K562 (cell line): ENCODE data around the gene ZFAND6. TPM values are rescaled to one million over a fixed set of nuclear protein-coding genes. Genes with fewer than 3 reads are reported as not detected.

Source experiments
- ATAC-seq: fragments of 200-7000 bp; cut with Tn5 transposase; 3 replicates; pipeline ENCODE4 v1.9.1; 2020; ENCODE audit warnings: moderate library complexity
- BruUV-seq: library from RNA; stranded (reverse); fragments of 400-500 nt; replicated peaks from 2 replicates; lab custom pipeline; 2021; lab: Mats Ljungman, UMichigan
- CTCF ChIA-PET: fragments of 300-600 bp; formaldehyde crosslinking; extraction: SDS; loops from one replicate; lab custom pipeline; 2021; ENCODE audit warnings: low intra/inter-chr PET ratio; lab: Yijun Ruan, JAX
- POLR2A ChIA-PET: fragments of 300-600, 350-650 bp; sonication (Branson Sonifier 250); formaldehyde crosslinking; extraction: SDS; loops from one replicate; lab custom pipeline; 2021; ENCODE audit warnings: antibody characterized with exemption, inconsistent platforms; lab: Yijun Ruan, JAX
- DNase-seq, 4 experiments: peaks; one replicate each; pipeline versions ENCODE4 v3.0.0 to v3.0.0-alpha.2; 2011 to 2018; ENCODE audit warnings: low spot score in 3 of 4, mixed read lengths in 3 of 4; ENCODE audit errors: extremely low read depth in 1 of 4
- FAIRE-seq: peaks from 2 replicates; lab custom pipeline; 2011; peaks lifted over from hg19 to GRCh38; lab: Jason Lieb, UNC
- H2AFZ ChIP-seq: 2 replicates; pipeline ENCODE4 v1.6.0; 2011; ENCODE audit warnings: low read depth, low read length, control low read depth, inconsistent platforms
- H3K27ac ChIP-seq: fragments of 200-600 bp; 3 replicates; pipeline ENCODE4 v1.8.0; 2011; ENCODE audit warnings: low read depth, mild to moderate bottlenecking, control low read depth, inconsistent platforms, low read length, moderate library complexity, mixed read lengths; ENCODE audit errors: extremely low read depth
- H3K27me3 ChIP-seq, 2 experiments: fragments of 300-600 bp in 1 of 2; 2 replicates in 1 of 2; 3 replicates in 1 of 2; pipeline versions ENCODE4 v1.6.0 to v1.8.0; 2011; ENCODE audit warnings: inconsistent platforms in 2 of 2, low read length in 2 of 2, mild to moderate bottlenecking in 1 of 2, mixed read lengths in 1 of 2, moderate library complexity in 1 of 2; ENCODE audit not compliant: control insufficient read depth in 2 of 2, insufficient read depth in 2 of 2
- H3K36me3 ChIP-seq: fragments of 300-600 bp; 3 replicates; pipeline ENCODE4 v1.8.0; 2011; ENCODE audit warnings: mild to moderate bottlenecking, low read length, inconsistent platforms; ENCODE audit not compliant: control insufficient read depth, insufficient read depth
- H3K4me1 ChIP-seq, 2 experiments: fragments of 200-600 bp in 1 of 2; replicated peaks in 1 of 2; 2 replicates in 1 of 2; 3 replicates in 1 of 2; pipeline versions ENCODE4 v1.5.1 to v1.8.0; 2011; ENCODE audit warnings: inconsistent platforms in 2 of 2, low read length in 2 of 2, mild to moderate bottlenecking in 1 of 2, mixed read lengths in 1 of 2, moderate library complexity in 1 of 2; ENCODE audit not compliant: control insufficient read depth in 2 of 2, insufficient read depth in 2 of 2
- H3K4me2 ChIP-seq: 2 replicates; pipeline ENCODE4 v1.6.1; 2011; ENCODE audit warnings: low read length, control low read depth, inconsistent platforms, mixed read lengths; ENCODE audit not compliant: insufficient read depth
- H3K4me3 ChIP-seq: fragments of 200-600 bp; sonication (generic), shearing (Covaris generic); 2 replicates; pipeline ENCODE4 v1.5.1; 2016; ENCODE audit warnings: control low read depth, inconsistent platforms
- H3K79me2 ChIP-seq: fragments of 200-600 bp; 3 replicates; pipeline ENCODE4 v1.8.0; 2011; ENCODE audit warnings: low read length, inconsistent platforms; ENCODE audit not compliant: control insufficient read depth, insufficient read depth
- H3K9ac ChIP-seq, 2 experiments: 2 replicates each; pipeline versions ENCODE4 v1.6.0 to v1.6.1; 2011; ENCODE audit warnings: low read depth in 2 of 2, low read length in 2 of 2, control low read depth in 1 of 2, inconsistent platforms in 1 of 2, mild to moderate bottlenecking in 1 of 2, mixed read lengths in 1 of 2; ENCODE audit not compliant: insufficient read depth in 1 of 2
- H3K9me1 ChIP-seq: one replicate; pipeline ENCODE4 v1.6.0; 2011; ENCODE audit warnings: inconsistent platforms, mild to moderate bottlenecking, low read length, moderate library complexity; ENCODE audit not compliant: control insufficient read depth, insufficient read depth
- H3K9me3 ChIP-seq: replicated peaks from 2 replicates; pipeline ENCODE4 v1.5.1; 2011; ENCODE audit warnings: low read depth, low read length, inconsistent platforms; ENCODE audit not compliant: control insufficient read depth, insufficient read depth
- H4K20me1 ChIP-seq: replicated peaks from 2 replicates; pipeline ENCODE4 v1.6.1; 2011; ENCODE audit warnings: low read length, inconsistent platforms, mixed read lengths; ENCODE audit not compliant: control insufficient read depth, insufficient read depth
- CC2D1A ChIP-seq: fragments of 450-650 bp; IDR thresholded peaks from 2 replicates; pipeline ENCODE4 v1.6.1; 2017; ENCODE audit warnings: mild to moderate bottlenecking
- CREM ChIP-seq: IDR thresholded peaks from 2 replicates; pipeline ENCODE4 v1.6.1; 2014; ENCODE audit warnings: antibody characterized with exemption, low read depth
- FOXM1 ChIP-seq, 2 experiments: fragments of 450-650 bp in 1 of 2; sonication (generic) in 1 of 2; formaldehyde crosslinking in 1 of 2; IDR thresholded peaks; 2 replicates each; pipeline versions ENCODE4 v1.6.1 to v1.9.0; 2017 to 2022; ENCODE audit warnings: low read depth in 2 of 2, mild to moderate bottlenecking in 2 of 2, missing genetic modification reagents in 1 of 2, moderate library complexity in 1 of 2
- MAFF ChIP-seq: IDR thresholded peaks from 2 replicates; pipeline ENCODE4 v1.6.1; 2012; ENCODE audit warnings: low read length, improper control_type of control experiment
- MEIS2 ChIP-seq: fragments of 450-650 bp; IDR thresholded peaks from 2 replicates; pipeline ENCODE4 v1.6.1; 2014; ENCODE audit warnings: mild to moderate bottlenecking; ENCODE audit not compliant: partially characterized antibody
- MYBL2 ChIP-seq, 2 experiments: fragments of 450-650 bp in 1 of 2; sonication (generic) in 1 of 2; formaldehyde crosslinking in 1 of 2; IDR thresholded peaks; 2 replicates each; pipeline versions ENCODE4 v1.6.1 to v1.8.1; 2017 to 2022; ENCODE audit warnings: borderline replicate concordance in 1 of 2, inconsistent platforms in 1 of 2, low read depth in 1 of 2, mild to moderate bottlenecking in 1 of 2, missing genetic modification reagents in 1 of 2, moderate library complexity in 1 of 2
- SPI1 ChIP-seq: IDR thresholded peaks from 2 replicates; pipeline ENCODE4 v1.6.1; 2011; ENCODE audit warnings: low read depth, low read length, control low read depth, borderline replicate concordance
- SRF ChIP-seq, 2 experiments: fragments of 250-450, 450-650 bp in 1 of 2; sonication (Bioruptor Pico) in 1 of 2; sonication (generic) in 1 of 2; formaldehyde crosslinking; IDR thresholded peaks; 2 replicates each; pipeline versions ENCODE4 v1.5.0 to v1.5.1; 2020 to 2022; ENCODE audit warnings: mild to moderate bottlenecking in 1 of 2, missing genetic modification reagents in 1 of 2
- WGBS: fragments of 100-300 bp; shearing (Covaris generic); methylation state at CpG from one replicate; pipeline ENCODE4 v1.1.6; 2016; ENCODE audit warnings: low coverage, mixed read lengths; ENCODE audit not compliant: insufficient coverage; ENCODE audit errors: missing lambda C conversion rate; 5-methylcytosine and 5-hydroxymethylcytosine counted together
- in situ Hi-C: fragments of 300-500 bp; cut with MboI; formaldehyde crosslinking; loops from 4 replicates; pipeline ENCODE4 v1.15.0; 2018; ENCODE audit warnings: inconsistent platforms, mixed read lengths
- intact Hi-C: fragments of 100-400 bp; cut with micrococcal nuclease; formaldehyde crosslinking; loops from 2 replicates; pipeline ENCODE4 v1.14.2; 2022
- polyA plus RNA-seq, 8 experiments: library from polyadenylated mRNA; depleted of rRNA in 4 of 8; stranded (reverse) in 5 of 8; unstranded in 3 of 8; fragments of >200 nt; fragmentation: Nextera tagmentation in 2 of 8; fragmentation: Illumina TruSeq in 1 of 8; extraction: Ambion mirVana in 2 of 8; extraction: Trizol in 1 of 8; gene quantifications; 2 replicates each; pipeline versions ENCODE4 v1.2.1 to v1.2.3, GENCODE V29; 2011 to 2014; ENCODE audit warnings: inconsistent platforms in 1 of 8, missing spikeins in 1 of 8
- total RNA-seq, 7 experiments: library from RNA; depleted of rRNA in 6 of 7; stranded (reverse); fragments of >200 nt in 6 of 7; fragmentation: Illumina TruSeq in 2 of 7; extraction: Trizol in 2 of 7; gene quantifications; 2 replicates each; pipeline versions ENCODE4 v1.2.1 to v1.2.3, GENCODE V29; 2011 to 2021; ENCODE audit warnings: low replicate concordance in 1 of 7
- TF ChIP-seq, protein P1 (sequence below): fragments of 450-650 bp; IDR thresholded peaks from 2 replicates; pipeline ENCODE4 v1.6.1; 2016; ENCODE audit warnings: mild to moderate bottlenecking
- TF ChIP-seq, protein P2 (sequence below), 2 experiments: fragments of 450-650 bp in 1 of 2; sonication (generic) in 1 of 2; formaldehyde crosslinking in 1 of 2; IDR thresholded peaks; 2 replicates each; pipeline versions ENCODE4 v1.7.1 to v1.9.0; 2016 to 2022; ENCODE audit warnings: inconsistent platforms in 1 of 2, mild to moderate bottlenecking in 1 of 2, missing genetic modification reagents in 1 of 2

Gene ZFAND6
- total and polyA plus RNA-seq, 9 of the 15 experiments (the other 6 are each of a cell fraction or from before 2014, with no cell fraction given), result 53.9 to 206 (median 88.9) TPM

DNA sequence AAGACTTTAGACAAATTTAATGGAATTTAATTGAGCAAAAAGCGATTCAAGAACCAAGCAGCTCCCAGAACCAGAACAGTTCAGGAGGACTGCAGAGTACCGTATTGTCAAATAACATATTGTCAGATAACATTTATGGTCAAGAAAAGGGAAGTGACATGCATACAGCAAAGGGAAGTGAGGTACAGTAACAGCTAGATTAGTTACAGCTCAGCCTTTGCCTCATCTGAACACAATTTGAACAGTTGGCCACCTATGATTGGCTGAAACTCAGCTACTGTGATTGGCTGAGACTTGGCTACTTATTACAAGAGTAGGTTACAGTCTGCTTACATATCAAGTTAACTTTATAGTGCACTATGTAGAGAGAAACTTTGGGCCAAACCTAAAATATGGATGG is 21.9 kb downstream of the ZFAND6 start:
- peaks cover 85% of the 10 kb centered on the region for H3K79me2 ChIP-seq
- 73% methylated on average over 2 of the region's 2 CpGs for WGBS
- H3K4me2 ChIP-seq, result no peak overlapping the region
- no peak overlapping the region for H2AFZ ChIP-seq
- DNase-seq (no peak), FAIRE-seq (peak; percentile 75), ATAC-seq (peak; percentile 71)
- no TSS peak for BruUV-seq
- H3K9me1 ChIP-seq, result no peaks in the 10 kb centered on the region
- in situ Hi-C loops (no loop called here), intact Hi-C loops (no loop called here)
- H3K9ac ChIP-seq, result no peak overlapping the region
- H3K9me3 ChIP-seq, result no peaks in the 10 kb centered on the region
- peaks cover 12% of the 10 kb centered on the region for H3K36me3 ChIP-seq
- peaks cover 2 to 4% of the 10 kb centered on the region in 2 experiments; a peak in 1 of 5 replicates for H3K4me1 ChIP-seq
- H3K27ac ChIP-seq, result no peak overlapping the region
- POLR2A ChIA-PET, result interaction anchor here (0.7 to 2.3 kb wide), 3 partner anchors 9 to 177 kb away, joined by 3 to 15 read pairs (median 4); no protein-coding TSS in a partner anchor
- no peaks in the 10 kb centered on the region; the same call in none of the 2 replicates for H4K20me1 ChIP-seq
- H3K4me3 ChIP-seq, result no peak overlapping the region
- CTCF ChIA-PET, result no interaction called here
- H3K27me3 ChIP-seq, result no peaks in the 10 kb centered on the region
- TF ChIP-seq SRF (CRISPR knock-in tag; IDR thresholded peaks at IDR 0.05), result no peak
- TF ChIP-seq, protein P1, sequence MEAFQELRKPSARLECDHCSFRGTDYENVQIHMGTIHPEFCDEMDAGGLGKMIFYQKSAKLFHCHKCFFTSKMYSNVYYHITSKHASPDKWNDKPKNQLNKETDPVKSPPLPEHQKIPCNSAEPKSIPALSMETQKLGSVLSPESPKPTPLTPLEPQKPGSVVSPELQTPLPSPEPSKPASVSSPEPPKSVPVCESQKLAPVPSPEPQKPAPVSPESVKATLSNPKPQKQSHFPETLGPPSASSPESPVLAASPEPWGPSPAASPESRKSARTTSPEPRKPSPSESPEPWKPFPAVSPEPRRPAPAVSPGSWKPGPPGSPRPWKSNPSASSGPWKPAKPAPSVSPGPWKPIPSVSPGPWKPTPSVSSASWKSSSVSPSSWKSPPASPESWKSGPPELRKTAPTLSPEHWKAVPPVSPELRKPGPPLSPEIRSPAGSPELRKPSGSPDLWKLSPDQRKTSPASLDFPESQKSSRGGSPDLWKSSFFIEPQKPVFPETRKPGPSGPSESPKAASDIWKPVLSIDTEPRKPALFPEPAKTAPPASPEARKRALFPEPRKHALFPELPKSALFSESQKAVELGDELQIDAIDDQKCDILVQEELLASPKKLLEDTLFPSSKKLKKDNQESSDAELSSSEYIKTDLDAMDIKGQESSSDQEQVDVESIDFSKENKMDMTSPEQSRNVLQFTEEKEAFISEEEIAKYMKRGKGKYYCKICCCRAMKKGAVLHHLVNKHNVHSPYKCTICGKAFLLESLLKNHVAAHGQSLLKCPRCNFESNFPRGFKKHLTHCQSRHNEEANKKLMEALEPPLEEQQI, result peak; percentile 62; the same call in 1 of the 2 replicates
- TF ChIP-seq MEIS2, result peak; percentile 8
- TF ChIP-seq MAFF, result no peak
- TF ChIP-seq CREM, result peak; percentile 65
- TF ChIP-seq FOXM1 (IDR thresholded peaks at IDR 0.05; ENCODE audit: low read depth), result peak; percentile 78
- TF ChIP-seq FOXM1 (CRISPR knock-in tag; IDR thresholded peaks at IDR 0.05; ENCODE audit: low read depth), result no peak
- TF ChIP-seq CC2D1A, result peak; percentile 86
- TF ChIP-seq SPI1, result peak; percentile 96
- TF ChIP-seq, protein P2, sequence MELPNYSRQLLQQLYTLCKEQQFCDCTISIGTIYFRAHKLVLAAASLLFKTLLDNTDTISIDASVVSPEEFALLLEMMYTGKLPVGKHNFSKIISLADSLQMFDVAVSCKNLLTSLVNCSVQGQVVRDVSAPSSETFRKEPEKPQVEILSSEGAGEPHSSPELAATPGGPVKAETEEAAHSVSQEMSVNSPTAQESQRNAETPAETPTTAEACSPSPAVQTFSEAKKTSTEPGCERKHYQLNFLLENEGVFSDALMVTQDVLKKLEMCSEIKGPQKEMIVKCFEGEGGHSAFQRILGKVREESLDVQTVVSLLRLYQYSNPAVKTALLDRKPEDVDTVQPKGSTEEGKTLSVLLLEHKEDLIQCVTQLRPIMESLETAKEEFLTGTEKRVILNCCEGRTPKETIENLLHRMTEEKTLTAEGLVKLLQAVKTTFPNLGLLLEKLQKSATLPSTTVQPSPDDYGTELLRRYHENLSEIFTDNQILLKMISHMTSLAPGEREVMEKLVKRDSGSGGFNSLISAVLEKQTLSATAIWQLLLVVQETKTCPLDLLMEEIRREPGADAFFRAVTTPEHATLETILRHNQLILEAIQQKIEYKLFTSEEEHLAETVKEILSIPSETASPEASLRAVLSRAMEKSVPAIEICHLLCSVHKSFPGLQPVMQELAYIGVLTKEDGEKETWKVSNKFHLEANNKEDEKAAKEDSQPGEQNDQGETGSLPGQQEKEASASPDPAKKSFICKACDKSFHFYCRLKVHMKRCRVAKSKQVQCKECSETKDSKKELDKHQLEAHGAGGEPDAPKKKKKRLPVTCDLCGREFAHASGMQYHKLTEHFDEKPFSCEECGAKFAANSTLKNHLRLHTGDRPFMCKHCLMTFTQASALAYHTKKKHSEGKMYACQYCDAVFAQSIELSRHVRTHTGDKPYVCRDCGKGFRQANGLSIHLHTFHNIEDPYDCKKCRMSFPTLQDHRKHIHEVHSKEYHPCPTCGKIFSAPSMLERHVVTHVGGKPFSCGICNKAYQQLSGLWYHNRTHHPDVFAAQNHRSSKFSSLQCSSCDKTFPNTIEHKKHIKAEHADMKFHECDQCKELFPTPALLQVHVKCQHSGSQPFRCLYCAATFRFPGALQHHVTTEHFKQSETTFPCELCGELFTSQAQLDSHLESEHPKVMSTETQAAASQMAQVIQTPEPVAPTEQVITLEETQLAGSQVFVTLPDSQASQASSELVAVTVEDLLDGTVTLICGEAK (IDR thresholded peaks at IDR 0.05), result peak; percentile 70
- TF ChIP-seq, protein P2 (CRISPR knock-in tag; IDR thresholded peaks at IDR 0.05), result no peak
- peak; percentile 82 for TF ChIP-seq MYBL2 (IDR thresholded peaks at IDR 0.05; ENCODE audit: low read depth)
- no peak for TF ChIP-seq MYBL2 (CRISPR knock-in tag; IDR thresholded peaks at IDR 0.05; ENCODE audit: borderline replicate concordance)
